DMS53 (cell line): Measurements from ENCODE around the gene BANF2.
A peak's percentile ranks its signal among the peaks of the same experiment; 100 is the strongest.

Experiments used
- DNase-seq: peaks from one replicate; lab custom pipeline; 2025; lab: John Stamatoyannopoulos, UW

Gene BANF2

GRCh38 chr20:17735959-17736621 is 36.3 kb downstream of the BANF2 start:
- DNase-seq = no peak

GRCh38 chr20:17738154-17738553 is 38.4 kb downstream of the BANF2 start:
- DNase-seq = no peak

- DNase-seq = no peak
Observed at GRCh38 chr20:17741220-17741619, 41.5 kb downstream of the BANF2 start.

GRCh38 chr20:17742731-17743130 is 43.0 kb downstream of the BANF2 start:
- DNase-seq = no peak

GRCh38 chr20:17743677-17744076 is 43.9 kb downstream of the BANF2 start:
- DNase-seq = no peak

- peak; percentile 79 for DNase-seq
Observed at GRCh38 chr20:17747431-17747846, 47.7 kb downstream of the BANF2 start.

- DNase-seq = no peak
Observed at GRCh38 chr20:17748279-17748678, 48.5 kb downstream of the BANF2 start.

GRCh38 chr20:17749626-17749977 is 49.8 kb downstream of the BANF2 start:
- DNase-seq = no peak

GRCh38 chr20:17749978-17750721 is 50.4 kb downstream of the BANF2 start:
- DNase-seq = no peak

- DNase-seq = no peak
Observed at GRCh38 chr20:17750722-17751045, 50.9 kb downstream of the BANF2 start.

- no peak for DNase-seq
Observed at GRCh38 chr20:17751640-17752039, 51.9 kb downstream of the BANF2 start.

- DNase-seq = no peak
Observed at GRCh38 chr20:17752459-17752858, 52.7 kb downstream of the BANF2 start.

- DNase-seq = no peak
Observed at GRCh38 chr20:17753516-17753915, 53.8 kb downstream of the BANF2 start.

GRCh38 chr20:17756529-17756928 is 56.8 kb downstream of the BANF2 start:
- no peak for DNase-seq

GRCh38 chr20:17757496-17757895 is 57.7 kb downstream of the BANF2 start:
- no peak for DNase-seq

- no peak for DNase-seq
Observed at GRCh38 chr20:17758010-17758409, 58.2 kb downstream of the BANF2 start.

- no peak for DNase-seq
Observed at GRCh38 chr20:17758512-17758911, 58.7 kb downstream of the BANF2 start.

GRCh38 chr20:17759449-17759848 is 59.7 kb downstream of the BANF2 start:
- peak; percentile 12 for DNase-seq

GRCh38 chr20:17761604-17762003 is 61.8 kb downstream of the BANF2 start:
- DNase-seq = peak; percentile 18

GRCh38 chr20:17762243-17762872 is 62.6 kb downstream of the BANF2 start:
- DNase-seq = no peak

GRCh38 chr20:17762873-17763557 is 63.2 kb downstream of the BANF2 start:
- peak; percentile 19 for DNase-seq

GRCh38 chr20:17765017-17765416 is 65.3 kb downstream of the BANF2 start:
- no peak for DNase-seq

- no peak for DNase-seq
Observed at GRCh38 chr20:17765584-17765983, 65.8 kb downstream of the BANF2 start.
